CD4-positive, alpha-beta T cell treated with Interleukin-15 for 1 hour (primary cell): ENCODE results near the gene SFT2D1.

Source experiments
- DNase-seq: peaks from one replicate; pipeline ENCODE4 v3.0.0-alpha.2; 2020

The SFT2D1 gene

GRCh38 chr6:166274739-166275370 lies 67.5 kb downstream of the SFT2D1 start:
- DNase-seq, result no peak

- DNase-seq, result no peak
These were observed 68.2 kb downstream of the SFT2D1 start for GRCh38 chr6:166274163-166274562.

GRCh38 chr6:166271376-166271765 lies 71.0 kb downstream of the SFT2D1 start:
- DNase-seq, result no peak

GRCh38 chr6:166270706-166271375 lies 71.5 kb downstream of the SFT2D1 start:
- no peak for DNase-seq
